ENCODE measurements around the gene ELFN1.

The ELFN1 gene

GRCh38 chr7:1694611-1695511, 24.8 kb downstream of the ELFN1 start:
- no peak for DNase-seq (ENCODE audit: low read depth)

- no peak for DNase-seq (ENCODE audit: low read depth)
These were observed 25.9 kb downstream of the ELFN1 start for GRCh38 chr7:1695800-1696454.

- DNase-seq (ENCODE audit: low read depth): no peak
These were observed 26.8 kb downstream of the ELFN1 start for GRCh38 chr7:1696671-1697498.

GRCh38 chr7:1697499-1698125, 27.5 kb downstream of the ELFN1 start:
- DNase-seq (ENCODE audit: low read depth): no peak

DNA sequence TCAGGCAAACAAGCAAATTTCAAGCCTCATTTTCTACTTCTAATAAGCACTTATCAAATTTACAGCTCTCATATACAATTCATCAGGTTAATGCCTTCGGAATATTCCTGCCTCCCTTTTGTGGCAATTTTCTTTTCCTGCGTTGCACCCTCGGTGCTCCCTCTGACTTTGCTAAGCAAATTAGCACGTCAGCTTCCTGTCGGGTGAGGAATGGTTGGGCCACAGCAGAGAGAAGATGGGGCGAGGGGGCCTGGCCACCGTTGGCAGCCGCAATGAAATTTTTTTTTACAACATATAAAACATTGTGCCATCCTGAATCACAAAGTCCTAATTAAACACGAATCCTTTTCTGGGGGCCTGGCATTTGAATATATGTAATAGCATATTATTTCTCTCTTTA, 28.1 kb downstream of the ELFN1 start:
- no peak for DNase-seq (ENCODE audit: low read depth)

DNA sequence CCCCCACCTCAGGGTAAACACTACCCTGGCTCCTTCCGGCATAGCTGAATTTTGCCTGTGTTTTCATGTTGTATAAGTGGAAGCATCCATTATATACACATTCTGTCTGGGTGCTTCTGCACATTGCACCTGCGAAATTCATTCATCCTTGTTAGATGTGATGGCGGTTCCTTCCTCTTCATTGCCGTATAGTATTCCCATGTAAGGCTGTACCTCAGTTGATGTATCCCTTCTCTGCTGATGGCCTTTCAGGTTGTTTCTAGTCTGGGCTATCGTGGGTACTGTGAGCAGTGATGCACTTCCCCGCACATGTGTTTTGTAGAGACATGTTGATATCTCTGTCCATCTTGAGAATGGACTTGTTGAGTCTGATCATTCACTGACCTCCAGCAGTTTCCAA, 28.9 kb downstream of the ELFN1 start:
- no peak for DNase-seq (ENCODE audit: low read depth)

GRCh38 chr7:1700086-1700485, 30.0 kb downstream of the ELFN1 start:
- DNase-seq (ENCODE audit: low read depth): no peak

- DNase-seq (ENCODE audit: low read depth): no peak
These were observed 30.7 kb downstream of the ELFN1 start for GRCh38 chr7:1700536-1701333.

GRCh38 chr7:1702652-1703051, 32.6 kb downstream of the ELFN1 start:
- DNase-seq (ENCODE audit: low read depth): no peak

DNA sequence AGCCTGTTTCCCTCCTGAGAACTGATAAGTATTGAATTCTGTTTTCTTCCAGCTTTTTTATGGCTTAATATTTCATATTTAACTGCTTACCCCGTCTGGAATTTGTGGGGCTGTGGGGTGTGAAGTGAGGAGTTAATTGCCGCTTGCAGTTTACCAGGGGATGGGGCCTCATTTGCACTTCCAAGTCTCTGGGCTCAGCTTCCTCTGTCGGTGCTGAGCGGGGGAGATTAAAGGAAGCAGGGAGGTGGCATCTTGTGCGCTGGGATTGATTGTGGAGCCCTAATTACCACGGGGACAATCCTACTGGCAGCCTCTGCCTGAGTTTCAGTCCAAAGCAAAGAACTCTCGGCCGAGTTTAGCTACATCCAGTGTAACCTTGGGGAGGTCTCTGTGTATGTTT, 33.4 kb downstream of the ELFN1 start:
- DNase-seq (ENCODE audit: low read depth): no peak

DNA sequence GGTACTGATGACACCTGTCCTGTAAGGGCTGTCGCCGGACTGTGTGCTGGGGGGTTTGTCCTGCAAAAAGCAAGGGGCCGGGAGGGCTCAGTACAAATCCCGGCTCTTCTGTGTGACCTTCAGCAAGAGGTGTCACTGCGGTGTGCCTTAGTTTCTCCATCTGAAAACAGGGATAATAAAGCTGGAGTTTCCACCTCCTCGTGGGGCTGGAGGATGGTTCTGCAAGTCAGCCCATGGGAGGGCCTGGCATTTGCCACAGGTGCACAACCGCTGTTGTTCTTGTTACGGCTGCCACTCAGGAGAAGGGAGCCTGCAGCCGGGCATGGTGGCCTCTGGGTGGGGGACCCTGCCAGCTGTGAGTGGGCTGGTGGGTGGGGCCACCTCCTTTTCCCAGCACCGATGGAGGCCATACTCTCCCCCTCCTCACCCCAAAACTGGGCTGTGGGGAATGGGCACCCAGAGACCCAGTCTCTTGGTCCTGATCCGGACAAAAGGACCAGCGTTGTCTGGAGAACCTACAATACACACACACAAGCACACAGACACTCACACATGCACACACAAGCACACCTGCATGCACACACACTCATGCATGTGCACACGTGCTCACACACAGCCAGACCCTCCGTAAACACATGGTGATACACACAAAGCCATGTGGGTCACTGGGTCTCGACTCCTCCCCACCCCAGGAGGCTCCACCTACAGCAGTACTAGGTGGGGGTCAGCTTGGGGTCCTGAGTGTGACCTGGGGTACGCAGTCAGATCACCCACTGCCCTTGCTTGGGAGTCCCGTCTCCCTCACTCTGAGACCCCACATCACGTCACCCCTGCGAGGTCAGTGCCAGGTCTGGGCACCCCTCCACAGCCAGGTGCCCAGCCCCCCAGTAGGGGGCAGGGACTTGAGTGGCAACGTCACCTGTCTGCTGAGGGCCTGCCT, 34.1 kb downstream of the ELFN1 start:
- DNase-seq (ENCODE audit: low read depth): no peak

- no peak for DNase-seq (ENCODE audit: low read depth)
These were observed 35.0 kb downstream of the ELFN1 start for GRCh38 chr7:1704811-1705738.

- DNase-seq (ENCODE audit: low read depth): no peak
These were observed 35.8 kb downstream of the ELFN1 start for GRCh38 chr7:1705856-1706255.

DNA sequence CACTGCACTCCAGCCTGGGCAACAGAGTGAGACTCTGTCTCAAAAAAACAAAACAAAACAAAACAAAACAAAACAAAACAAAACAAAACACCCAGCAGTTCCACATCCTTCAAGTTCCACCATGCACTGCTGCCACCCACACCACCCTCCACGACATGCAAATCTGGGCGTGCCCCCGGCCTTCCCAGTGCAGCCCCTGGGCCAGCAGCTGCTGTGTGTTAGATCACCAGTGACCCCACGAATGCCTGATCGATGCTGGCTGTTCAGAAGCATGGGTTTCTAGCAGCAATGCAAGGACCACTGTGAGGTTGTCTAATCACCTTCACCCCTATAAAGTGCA, 36.3 kb downstream of the ELFN1 start:
- DNase-seq (ENCODE audit: low read depth): no peak

GRCh38 chr7:1706721-1707613, 36.9 kb downstream of the ELFN1 start:
- DNase-seq (ENCODE audit: low read depth): no peak

GRCh38 chr7:1707756-1708595, 37.9 kb downstream of the ELFN1 start:
- DNase-seq (ENCODE audit: low read depth): no peak

GRCh38 chr7:1708596-1709251, 38.6 kb downstream of the ELFN1 start:
- no peak for DNase-seq (ENCODE audit: low read depth)
